ACC112 (cell line): Measurements from ENCODE around the gene BBS5.

Source experiments
- H2AFZ ChIP-seq: fragments of 200-600 bp; sonication (generic); one replicate; pipeline ENCODE4 v1.6.0; 2017; ENCODE audit warnings: antibody characterized with exemption, low read length; ENCODE audit not compliant: unreplicated experiment
- H3K27ac ChIP-seq: fragments of 200-600 bp; sonication (generic); 2 replicates; pipeline ENCODE4 v1.5.1; 2014; ENCODE audit warnings: low read depth, mild to moderate bottlenecking, antibody characterized with exemption, low read length, moderate library complexity
- H3K27me3 ChIP-seq: fragments of 200-600 bp; sonication (generic); 2 replicates; pipeline ENCODE4 v1.6.1; 2014; ENCODE audit warnings: mild to moderate bottlenecking, antibody characterized with exemption, low read length, moderate library complexity, mixed read lengths; ENCODE audit not compliant: insufficient read depth
- H3K36me3 ChIP-seq: fragments of 200-600 bp; sonication (generic); 2 replicates; pipeline ENCODE4 v1.6.1; 2016; ENCODE audit warnings: mild to moderate bottlenecking, antibody characterized with exemption, low read length, moderate library complexity, mixed read lengths; ENCODE audit not compliant: insufficient read depth
- H3K4me1 ChIP-seq: fragments of 200-600 bp; sonication (generic); one replicate; pipeline ENCODE4 v1.6.1; 2016; ENCODE audit warnings: low read length, mixed read lengths; ENCODE audit not compliant: insufficient read depth, unreplicated experiment, control insufficient read depth
- H3K4me3 ChIP-seq: fragments of 200-600 bp; sonication (generic); 2 replicates; pipeline ENCODE4 v1.5.1; 2014; ENCODE audit warnings: mild to moderate bottlenecking, low read depth, low read length
- H3K79me2 ChIP-seq: fragments of 200-600 bp; sonication (generic); one replicate; pipeline ENCODE4 v1.6.0; 2016; ENCODE audit warnings: low read length; ENCODE audit not compliant: control insufficient read depth, unreplicated experiment, insufficient read depth

The BBS5 gene

GRCh38 chr2:169485650-169486138 lies 6.4 kb downstream of the BBS5 start:
- peaks cover 4% of the 10 kb centered on the region; the same call in 1 of the 2 replicates for H3K36me3 ChIP-seq
- H3K27ac ChIP-seq = no peak overlapping the region
- H3K27me3 ChIP-seq = no peaks in the 10 kb centered on the region
- H3K4me3 ChIP-seq = no peak overlapping the region
- H3K79me2 ChIP-seq = no peaks in the 10 kb centered on the region
- H3K4me1 ChIP-seq = no peaks in the 10 kb centered on the region
- no peak overlapping the region for H2AFZ ChIP-seq

GRCh38 chr2:169486487-169486886 lies 7.2 kb downstream of the BBS5 start:
- H3K4me1 ChIP-seq = no peaks in the 10 kb centered on the region
- peaks cover 7% of the 10 kb centered on the region; the same call in 1 of the 2 replicates for H3K36me3 ChIP-seq
- H3K27me3 ChIP-seq = no peaks in the 10 kb centered on the region
- no peak overlapping the region for H2AFZ ChIP-seq
- no peak overlapping the region for H3K27ac ChIP-seq
- no peaks in the 10 kb centered on the region for H3K79me2 ChIP-seq
- no peak overlapping the region for H3K4me3 ChIP-seq

DNA sequence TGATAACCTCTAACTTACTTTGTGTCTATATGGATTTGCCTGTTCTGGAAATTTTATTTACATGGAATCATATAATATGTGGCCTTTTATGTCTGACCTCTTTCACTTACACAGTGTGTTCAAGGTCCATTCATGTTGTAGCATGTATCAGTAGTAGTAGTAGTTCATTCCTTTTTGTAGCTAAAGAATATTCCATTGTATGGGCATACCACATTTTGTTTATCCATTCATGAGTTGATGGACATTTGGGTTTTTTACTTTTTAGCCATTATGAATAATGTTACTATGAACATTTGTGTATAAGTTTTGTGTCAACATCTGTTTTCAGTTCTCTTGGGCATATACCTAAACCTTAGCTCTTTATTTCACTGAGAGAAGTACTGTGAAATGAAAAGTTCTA lies 11.5 kb downstream of the BBS5 start:
- H3K27ac ChIP-seq = no peak overlapping the region
- H3K27me3 ChIP-seq = no peaks in the 10 kb centered on the region
- no peaks in the 10 kb centered on the region for H3K79me2 ChIP-seq
- 0 out of 2 replicates have a peak, but pooled peaks cover 4% of the 10 kb centered on the region for H3K36me3 ChIP-seq
- H3K4me1 ChIP-seq = no peaks in the 10 kb centered on the region
- H2AFZ ChIP-seq = no peak overlapping the region
- H3K4me3 ChIP-seq = no peak overlapping the region

- no peaks in the 10 kb centered on the region for H3K4me1 ChIP-seq
- no peaks in the 10 kb centered on the region for H3K27me3 ChIP-seq
- no peak overlapping the region for H3K4me3 ChIP-seq
- H3K27ac ChIP-seq = no peak overlapping the region
- no peak overlapping the region for H2AFZ ChIP-seq
- H3K36me3 ChIP-seq = 0 out of 2 replicates have a peak, but pooled peaks cover 4% of the 10 kb centered on the region
- no peaks in the 10 kb centered on the region for H3K79me2 ChIP-seq
Observed at GRCh38 chr2:169491378-169491777, 12.1 kb downstream of the BBS5 start.

- H3K36me3 ChIP-seq = 0 out of 2 replicates have a peak, but pooled peaks cover 4% of the 10 kb centered on the region
- no peak overlapping the region for H3K27ac ChIP-seq
- no peaks in the 10 kb centered on the region for H3K79me2 ChIP-seq
- no peak overlapping the region for H2AFZ ChIP-seq
- H3K4me1 ChIP-seq = no peaks in the 10 kb centered on the region
- H3K4me3 ChIP-seq = no peak overlapping the region
- H3K27me3 ChIP-seq = no peaks in the 10 kb centered on the region
Observed at GRCh38 chr2:169493360-169493759, 14.1 kb downstream of the BBS5 start.

GRCh38 chr2:169495310-169495928 lies 16.1 kb downstream of the BBS5 start:
- H3K27ac ChIP-seq = no peak overlapping the region
- H3K27me3 ChIP-seq = no peaks in the 10 kb centered on the region
- no peaks in the 10 kb centered on the region for H3K79me2 ChIP-seq
- H3K4me1 ChIP-seq = no peaks in the 10 kb centered on the region
- H3K4me3 ChIP-seq = no peak overlapping the region
- no peak overlapping the region for H2AFZ ChIP-seq
- H3K36me3 ChIP-seq = 0 out of 2 replicates have a peak, but pooled peaks cover 4% of the 10 kb centered on the region

- H3K27me3 ChIP-seq = no peaks in the 10 kb centered on the region
- peaks cover 18% of the 10 kb centered on the region for H3K4me1 ChIP-seq
- H3K27ac ChIP-seq = no peak overlapping the region
- peaks cover 4% of the 10 kb centered on the region; the same call in 1 of the 2 replicates for H3K36me3 ChIP-seq
- no peak overlapping the region for H2AFZ ChIP-seq
- H3K79me2 ChIP-seq = no peaks in the 10 kb centered on the region
- no peak overlapping the region for H3K4me3 ChIP-seq
Observed at GRCh38 chr2:169504651-169505050, 25.4 kb downstream of the BBS5 start.

DNA sequence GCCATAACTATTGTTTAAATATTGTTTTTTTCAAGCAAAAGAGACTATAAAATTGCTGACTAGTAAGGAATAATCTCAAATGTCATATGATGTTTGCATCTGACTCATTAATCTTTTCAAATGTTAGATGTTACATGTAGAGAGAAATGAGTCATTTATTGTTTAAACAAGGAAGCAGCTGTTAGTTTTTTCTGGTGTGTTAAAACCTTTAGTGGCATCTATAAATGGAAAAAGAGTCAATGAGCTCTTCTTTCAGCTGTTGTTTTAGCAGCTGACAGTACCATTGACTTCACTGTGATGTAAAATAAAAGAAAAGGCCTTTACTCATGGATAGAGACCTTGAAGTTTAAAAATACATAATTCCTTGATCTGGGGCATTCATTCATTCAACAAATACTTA lies 28.4 kb downstream of the BBS5 start:
- Histone ChIP-seq H3K36me3 (peaks cover 4% of the 10 kb centered on the region; the same call in 1 of the 2 replicates), H3K4me1 (peaks cover 23% of the 10 kb centered on the region), H3K27ac (peak overlapping the region; percentile 80)

DNA sequence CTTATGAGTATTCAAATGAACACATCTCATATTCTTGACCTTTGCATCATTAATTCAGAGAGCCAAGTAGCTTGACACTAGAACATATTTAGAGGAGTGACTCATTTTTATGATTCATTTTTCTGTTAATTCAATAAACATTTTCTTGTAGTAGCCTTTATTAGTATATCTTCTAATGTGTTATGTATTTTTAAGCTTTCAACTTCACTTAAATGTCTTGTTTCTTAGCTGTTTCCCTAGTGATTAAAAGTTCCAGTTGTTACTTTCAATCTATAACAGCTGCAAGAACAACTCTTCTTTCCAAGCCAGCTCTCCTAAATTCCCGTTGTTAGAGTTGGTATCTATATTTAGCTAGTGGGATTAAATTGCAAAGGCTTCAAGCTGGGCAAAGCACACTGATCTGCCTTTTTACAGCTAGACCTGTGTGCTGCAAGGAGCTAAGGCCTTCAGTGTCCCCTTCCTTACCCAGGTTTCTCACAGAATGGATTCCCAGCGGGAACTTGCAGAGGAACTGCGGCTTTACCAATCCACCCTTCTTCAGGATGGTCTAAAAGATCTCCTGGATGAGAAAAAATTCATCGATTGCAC lies 30.1 kb downstream of the BBS5 start, which contains the start of gene KLHL41:
Gene KLHL41 (plus strand): TSS at position 405 of the 588 bp plus-strand sequence. CDS start 77 bp downstream, at position 482.
- peaks cover 23% of the 10 kb centered on the region for H3K4me1 ChIP-seq
- H3K27me3 ChIP-seq = no peaks in the 10 kb centered on the region
- H3K4me3 ChIP-seq = no peak within 1 kb of the TSS
- H2AFZ ChIP-seq = peak within 1 kb of the TSS; percentile 13
- H3K27ac ChIP-seq = no peak within 1 kb of the TSS
- no peaks in the 10 kb centered on the region for H3K79me2 ChIP-seq
- peaks cover 2% of the 10 kb centered on the region; the same call in 1 of the 2 replicates for H3K36me3 ChIP-seq

More for the DNA sequence above, 28.4 kb downstream of the BBS5 start:
- Histone ChIP-seq H2AFZ (peak overlapping the region; percentile 47), H3K27me3 (no peaks in the 10 kb centered on the region), H3K4me3 (no peak overlapping the region), H3K79me2 (no peaks in the 10 kb centered on the region)

DNA sequence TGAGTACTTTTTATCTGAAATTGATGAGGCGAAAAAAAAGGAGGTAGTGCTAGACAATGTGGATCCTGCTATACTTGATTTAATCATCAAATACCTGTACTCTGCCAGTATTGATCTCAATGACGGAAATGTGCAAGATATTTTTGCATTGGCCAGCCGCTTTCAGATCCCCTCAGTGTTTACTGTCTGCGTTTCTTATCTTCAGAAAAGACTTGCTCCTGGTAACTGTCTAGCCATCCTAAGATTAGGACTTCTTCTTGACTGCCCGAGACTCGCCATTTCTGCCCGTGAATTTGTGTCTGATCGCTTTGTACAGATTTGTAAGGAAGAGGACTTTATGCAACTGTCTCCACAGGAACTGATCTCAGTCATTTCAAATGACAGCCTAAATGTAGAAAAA lies 30.7 kb downstream of the BBS5 start:
- Histone ChIP-seq H3K27me3 (no peaks in the 10 kb centered on the region), H2AFZ (no peak overlapping the region), H3K79me2 (no peaks in the 10 kb centered on the region), H3K4me3 (no peak overlapping the region), H3K36me3 (no peaks in the 10 kb centered on the region), H3K27ac (no peak overlapping the region), H3K4me1 (peaks cover 23% of the 10 kb centered on the region)

DNA sequence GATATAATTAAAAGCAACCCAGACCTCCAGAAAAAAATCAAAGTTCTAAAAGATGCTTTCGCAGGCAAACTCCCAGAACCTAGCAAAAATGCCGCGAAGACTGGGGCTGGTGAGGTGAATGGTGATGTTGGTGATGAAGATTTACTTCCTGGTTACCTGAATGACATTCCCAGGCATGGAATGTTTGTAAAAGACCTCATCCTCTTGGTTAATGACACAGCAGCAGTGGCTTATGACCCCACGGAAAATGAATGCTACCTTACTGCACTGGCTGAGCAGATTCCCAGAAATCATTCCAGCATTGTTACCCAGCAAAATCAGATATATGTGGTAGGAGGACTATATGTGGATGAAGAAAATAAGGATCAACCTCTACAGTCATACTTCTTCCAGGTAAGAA lies 31.2 kb downstream of the BBS5 start:
- H3K27me3 ChIP-seq = no peaks in the 10 kb centered on the region
- H3K27ac ChIP-seq = no peak overlapping the region
- H3K36me3 ChIP-seq = no peaks in the 10 kb centered on the region
- H3K4me3 ChIP-seq = no peak overlapping the region
- H2AFZ ChIP-seq = no peak overlapping the region
- peaks cover 23% of the 10 kb centered on the region for H3K4me1 ChIP-seq
- no peaks in the 10 kb centered on the region for H3K79me2 ChIP-seq
